ENCODE results near the gene TMEM252. TPM values are rescaled to one million over a fixed set of nuclear protein-coding genes. Genes with fewer than 3 reads are reported as not detected.

TMEM252 gene
- total RNA-seq, 2 experiments from 2014 or later: not detected

DNA sequence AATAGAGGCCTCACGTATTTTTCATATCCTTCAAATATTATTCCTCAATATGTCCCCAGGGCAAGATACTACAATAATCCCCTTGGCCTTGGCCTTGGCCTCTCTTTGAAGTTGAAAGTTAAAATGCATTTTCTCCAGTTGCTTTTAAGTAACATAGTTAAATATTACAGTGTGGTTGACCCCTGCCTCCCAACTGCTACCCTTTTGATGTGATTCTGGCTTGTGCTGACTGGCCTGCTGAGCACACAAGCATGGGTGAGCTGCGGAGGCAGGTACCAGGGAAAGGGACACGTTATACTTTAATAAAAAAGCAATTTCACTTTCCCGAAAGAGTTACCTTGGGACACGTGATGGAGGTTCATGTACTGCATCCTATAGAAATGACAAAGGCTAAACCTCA lies 17.9 kb upstream of the TMEM252 start:
- Mint-ChIP-seq H3K27me3 (ENCODE audit: low read depth) (peaks cover 13% of the 10 kb centered on the region), H3K4me3 (no peak overlapping the region), H3K36me3 (ENCODE audit: low read depth) (no peaks in the 10 kb centered on the region), H3K4me1 (ENCODE audit: low read depth) (peaks cover 12% of the 10 kb centered on the region), H3K9me3 (ENCODE audit: insufficient read depth) (no peaks in the 10 kb centered on the region), H3K27ac (no peak overlapping the region)
- DNase-seq (no peak), ATAC-seq (no peak)
- CTCF ChIA-PET: interaction anchor here (0.7 to 1.6 kb wide), 3 partner anchors 9 to 14 kb away, joined by 3 to 5 read pairs (median 4); no protein-coding TSS in a partner anchor
- POLR2A ChIA-PET: no interaction called here

DNA sequence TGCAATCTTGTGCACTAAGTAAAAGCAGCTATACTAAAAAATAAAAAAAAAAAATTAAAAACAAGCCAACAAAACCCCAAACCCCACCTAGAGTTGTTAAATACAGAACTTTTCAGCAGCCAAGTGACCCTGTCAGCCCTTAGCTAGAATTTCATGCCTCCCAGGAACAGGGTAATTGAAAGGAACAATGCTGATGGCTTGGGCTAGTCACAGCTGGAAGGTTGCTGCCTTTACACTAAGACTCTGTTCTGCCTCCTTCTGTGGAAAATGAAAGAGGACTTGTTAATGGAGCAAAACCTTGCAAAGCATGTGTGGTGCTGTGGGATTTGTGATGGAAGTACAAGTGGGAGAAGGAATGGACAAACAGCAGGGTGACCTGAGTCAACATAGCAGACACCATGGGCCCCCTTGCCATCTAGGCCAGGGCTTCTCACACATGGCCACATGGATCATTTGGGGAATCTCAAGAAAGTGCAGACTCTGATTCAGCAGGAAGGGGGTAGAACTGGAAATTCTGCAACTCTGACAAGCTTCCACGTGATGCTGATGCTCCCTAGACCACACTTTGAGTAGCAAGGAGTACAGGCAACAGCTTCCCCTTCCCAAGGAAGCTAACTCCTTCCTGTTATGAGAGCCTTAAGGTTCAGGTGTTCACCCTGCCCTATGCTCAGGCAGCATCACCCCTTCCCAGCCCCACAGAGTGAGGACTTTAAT lies 14.9 kb upstream of the TMEM252 start:
- Mint-ChIP-seq H3K4me1 (ENCODE audit: low read depth) (peaks cover 9% of the 10 kb centered on the region), H3K27ac (no peak overlapping the region), H3K4me3 (no peak overlapping the region), H3K27me3 (ENCODE audit: low read depth) (peaks cover 11% of the 10 kb centered on the region), H3K9me3 (ENCODE audit: insufficient read depth) (no peaks in the 10 kb centered on the region), H3K36me3 (ENCODE audit: low read depth) (no peaks in the 10 kb centered on the region)
- ChIA-PET CTCF (no interaction called here), POLR2A (no interaction called here)
- no peak for DNase-seq
- ATAC-seq: no peak

DNA sequence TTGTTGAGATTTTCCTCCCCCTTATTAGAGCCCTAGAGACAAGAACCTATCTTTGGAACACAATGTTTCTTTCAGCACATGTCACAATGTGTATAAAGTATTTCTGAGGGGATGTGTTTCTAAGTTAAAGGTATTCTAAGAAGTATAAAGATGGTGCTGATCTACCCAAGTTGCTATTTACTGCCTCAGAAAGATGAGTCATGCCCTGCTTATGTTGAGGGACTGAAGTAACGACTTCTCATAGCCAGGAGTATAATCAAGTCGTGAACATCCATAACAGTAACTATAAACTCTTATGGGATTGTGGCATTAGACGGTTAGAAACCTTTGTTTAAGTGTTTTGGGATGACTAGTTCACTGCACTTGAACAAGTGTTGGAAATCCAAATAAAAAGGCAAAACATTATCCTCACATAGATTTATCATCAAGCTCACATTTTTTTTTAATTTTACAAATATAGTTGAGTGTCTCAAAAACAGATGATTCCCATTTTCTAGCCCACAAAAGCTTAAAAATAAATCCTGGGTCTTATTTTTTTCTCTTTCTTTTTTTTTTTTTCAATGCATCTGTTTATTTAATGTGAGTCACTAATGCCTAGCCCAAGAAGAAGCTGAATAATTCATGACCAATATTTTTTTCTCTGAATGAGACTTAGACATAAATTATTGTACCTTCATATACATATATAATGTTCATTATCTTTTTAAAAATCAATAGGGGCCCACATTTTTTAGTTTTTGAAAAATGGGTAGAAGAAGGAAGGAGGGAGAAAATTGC lies 12.2 kb upstream of the TMEM252 start:
- CTCF ChIA-PET: interaction anchor here (1.7 kb wide), 1 partner anchor 15 kb away, joined by 4 read pairs; no protein-coding TSS in a partner anchor
- DNase-seq (no peak), ATAC-seq (no peak)
- H3K27me3 Mint-ChIP-seq (ENCODE audit: low read depth): peaks cover 11% of the 10 kb centered on the region
- no peaks in the 10 kb centered on the region for H3K36me3 Mint-ChIP-seq (ENCODE audit: low read depth)
- H3K4me3 Mint-ChIP-seq: no peak overlapping the region
- no peak overlapping the region for H3K27ac Mint-ChIP-seq
- POLR2A ChIA-PET: no interaction called here
- no peaks in the 10 kb centered on the region for H3K9me3 Mint-ChIP-seq (ENCODE audit: insufficient read depth)
- no peaks in the 10 kb centered on the region for H3K4me1 Mint-ChIP-seq (ENCODE audit: low read depth)

DNA sequence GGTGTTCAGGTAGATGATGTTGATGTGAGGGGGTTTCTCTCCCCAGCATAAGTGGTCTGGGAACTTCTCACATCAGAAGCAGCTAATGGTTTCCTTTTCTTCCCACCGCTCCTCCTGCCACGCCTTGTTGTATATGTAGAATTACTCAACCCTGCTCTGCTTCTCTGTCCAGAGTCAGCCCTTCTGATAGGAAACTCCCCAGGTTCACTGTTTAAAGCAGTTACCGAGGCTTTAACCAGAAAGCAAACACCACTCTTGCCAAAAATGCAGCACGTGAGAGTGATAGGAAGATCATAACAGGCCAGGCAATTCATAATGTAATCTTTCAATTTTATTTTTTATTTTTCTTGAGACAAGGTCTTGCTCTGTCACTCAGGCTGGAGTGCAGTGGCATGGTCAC lies 10.5 kb upstream of the TMEM252 start:
- Mint-ChIP-seq H3K4me1 (ENCODE audit: low read depth) (peaks cover 6% of the 10 kb centered on the region), H3K27me3 (ENCODE audit: low read depth) (peaks cover 6% of the 10 kb centered on the region), H3K36me3 (ENCODE audit: low read depth) (no peaks in the 10 kb centered on the region), H3K27ac (no peak overlapping the region), H3K9me3 (ENCODE audit: insufficient read depth) (no peaks in the 10 kb centered on the region), H3K4me3 (no peak overlapping the region)
- no peak for DNase-seq
- ChIA-PET CTCF (interaction anchor here (1.2 kb wide), 1 partner anchor 9 kb away, joined by 3 read pairs; no protein-coding TSS in a partner anchor), POLR2A (no interaction called here)
- no peak for ATAC-seq

DNA sequence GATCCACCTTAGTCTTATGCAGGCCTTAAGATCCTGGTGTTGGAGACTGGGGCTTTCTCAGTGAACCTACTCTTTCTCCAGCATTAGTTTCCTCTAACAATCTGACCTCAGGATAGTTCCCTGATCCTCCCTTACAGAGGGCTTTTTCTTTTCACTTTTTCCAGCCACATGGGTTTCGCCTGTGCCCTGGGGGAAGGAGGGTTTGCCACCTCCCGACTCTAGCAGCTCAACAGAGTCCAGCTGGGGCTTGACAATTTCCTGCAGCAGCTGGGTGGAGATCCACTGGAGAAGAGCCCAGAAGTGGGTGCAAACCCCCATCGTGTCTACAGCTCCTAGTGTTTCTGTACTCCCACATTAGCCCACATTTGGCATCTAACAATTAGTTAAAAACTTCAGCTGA lies 7.6 kb upstream of the TMEM252 start:
- ChIA-PET POLR2A (no interaction called here), CTCF (interaction anchor here (0.9 to 1.2 kb wide), 2 partner anchors 11 kb away, joined by 3 to 4 read pairs; no protein-coding TSS in a partner anchor)
- Mint-ChIP-seq H3K4me3 (no peak overlapping the region), H3K4me1 (ENCODE audit: low read depth) (peaks cover 6% of the 10 kb centered on the region), H3K27ac (no peak overlapping the region), H3K9me3 (ENCODE audit: insufficient read depth) (no peaks in the 10 kb centered on the region), H3K36me3 (ENCODE audit: low read depth) (no peaks in the 10 kb centered on the region), H3K27me3 (ENCODE audit: low read depth) (peaks cover 15% of the 10 kb centered on the region)
- ATAC-seq: no peak
- no peak for DNase-seq

DNA sequence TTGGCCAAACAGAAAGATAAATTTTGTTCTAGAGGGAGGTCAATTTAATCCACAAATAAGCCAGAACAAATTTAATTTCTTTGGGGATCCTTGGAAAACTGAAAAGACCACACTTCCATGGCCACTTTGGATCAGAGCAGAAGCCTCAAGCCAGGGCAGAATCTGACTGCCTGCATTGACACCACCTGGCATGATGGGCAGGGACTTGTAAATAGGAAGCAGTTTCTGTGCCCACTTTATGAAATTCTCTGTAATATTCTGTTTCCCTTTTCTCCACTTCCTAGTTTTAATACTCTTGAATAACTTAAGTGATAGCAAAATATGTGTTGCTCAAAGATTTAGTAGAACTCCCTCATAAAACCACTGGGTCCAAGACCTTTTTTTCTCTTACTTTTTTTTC lies 6.7 kb upstream of the TMEM252 start:
- no peak for ATAC-seq
- Mint-ChIP-seq H3K4me3 (no peak overlapping the region), H3K9me3 (ENCODE audit: insufficient read depth) (no peaks in the 10 kb centered on the region), H3K27ac (no peak overlapping the region), H3K27me3 (ENCODE audit: low read depth) (peaks cover 18% of the 10 kb centered on the region), H3K36me3 (ENCODE audit: low read depth) (no peaks in the 10 kb centered on the region), H3K4me1 (ENCODE audit: low read depth) (peaks cover 6% of the 10 kb centered on the region)
- DNase-seq: no peak
- ChIA-PET CTCF (no interaction called here), POLR2A (no interaction called here)

DNA sequence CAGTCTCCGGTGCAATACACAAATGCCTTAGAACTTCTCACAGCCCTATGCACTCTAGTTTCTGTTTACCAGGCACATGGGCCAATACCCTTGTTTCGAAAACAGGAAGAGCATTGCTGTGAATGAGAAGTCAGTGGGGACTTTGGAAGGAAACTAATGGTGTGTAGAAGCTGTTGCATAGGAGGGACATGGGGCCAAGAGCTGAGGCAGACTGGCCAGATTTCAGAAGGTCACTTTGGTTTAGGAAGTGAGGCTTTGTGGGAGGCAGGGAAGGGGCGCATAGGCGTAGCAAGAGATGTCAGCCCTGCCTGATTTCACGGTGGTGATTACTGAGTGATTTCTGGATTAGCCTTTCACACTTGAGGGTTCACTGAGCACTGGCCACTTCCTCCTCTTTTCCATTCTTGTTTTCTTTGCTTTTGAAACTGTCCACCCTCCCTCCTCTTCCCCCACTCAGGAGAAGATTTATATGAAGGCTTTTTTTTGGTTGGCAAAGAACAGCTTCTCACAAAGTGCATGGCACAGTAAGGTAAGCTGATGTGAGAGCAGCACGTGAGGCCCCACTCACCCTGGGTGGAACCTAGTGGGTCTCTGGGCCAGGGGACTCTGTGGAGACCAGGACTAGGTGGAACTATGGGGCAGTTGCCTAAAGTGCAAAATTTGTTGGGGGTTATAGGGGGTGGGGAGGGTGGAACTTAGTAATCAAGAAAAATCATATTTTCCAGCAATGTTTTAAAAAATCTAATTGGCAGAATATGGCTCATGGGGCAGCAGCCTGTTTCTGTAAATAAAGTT lies 6.1 kb upstream of the TMEM252 start:
- Mint-ChIP-seq H3K4me3 (no peak overlapping the region), H3K27me3 (ENCODE audit: low read depth) (peaks cover 16% of the 10 kb centered on the region), H3K9me3 (ENCODE audit: insufficient read depth) (no peaks in the 10 kb centered on the region), H3K27ac (peak overlapping the region; percentile 51), H3K36me3 (ENCODE audit: low read depth) (no peaks in the 10 kb centered on the region), H3K4me1 (ENCODE audit: low read depth) (peaks cover 6% of the 10 kb centered on the region)
- ATAC-seq (no peak), DNase-seq (no peak)
- POLR2A ChIA-PET: no interaction called here
- CTCF ChIA-PET: no interaction called here

DNA sequence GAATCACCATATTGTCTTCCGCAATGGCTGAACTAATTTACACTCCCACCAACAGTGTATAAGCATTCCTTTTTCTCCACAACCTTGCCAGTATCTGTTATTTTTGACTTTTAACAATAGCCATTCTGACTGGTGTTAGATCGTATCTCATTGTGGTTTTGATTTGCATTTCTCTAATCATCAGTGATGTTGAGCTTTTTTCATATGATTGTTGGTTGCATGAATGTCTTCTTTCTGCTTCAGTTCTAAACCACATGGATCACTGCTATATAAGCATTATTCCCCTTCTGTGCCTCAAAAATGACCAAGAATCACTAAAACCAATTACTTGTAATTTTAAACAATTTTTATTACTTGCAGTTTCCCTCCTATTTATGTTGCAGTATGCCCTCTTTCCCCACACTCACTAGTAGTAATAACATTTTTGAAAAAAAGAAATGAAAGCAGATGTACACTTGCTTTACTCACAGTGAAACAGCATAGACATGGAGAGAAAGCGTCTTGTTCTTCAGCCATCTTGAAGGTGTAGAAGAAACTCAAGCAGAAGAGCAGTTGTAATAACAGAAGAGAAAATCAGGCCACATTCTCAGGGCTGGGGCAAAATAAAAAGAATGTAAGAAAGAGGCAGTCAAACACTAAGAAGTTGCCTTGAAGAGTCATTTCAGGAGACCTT lies 4.5 kb upstream of the TMEM252 start:
- ATAC-seq (no peak), DNase-seq (no peak)
- ChIA-PET POLR2A (no interaction called here), CTCF (no interaction called here)
- Mint-ChIP-seq H3K4me1 (ENCODE audit: low read depth) (peaks cover 6% of the 10 kb centered on the region), H3K9me3 (ENCODE audit: insufficient read depth) (no peaks in the 10 kb centered on the region), H3K36me3 (ENCODE audit: low read depth) (no peaks in the 10 kb centered on the region), H3K27ac (no peak overlapping the region), H3K4me3 (no peak overlapping the region), H3K27me3 (ENCODE audit: low read depth) (peaks cover 14% of the 10 kb centered on the region)

DNA sequence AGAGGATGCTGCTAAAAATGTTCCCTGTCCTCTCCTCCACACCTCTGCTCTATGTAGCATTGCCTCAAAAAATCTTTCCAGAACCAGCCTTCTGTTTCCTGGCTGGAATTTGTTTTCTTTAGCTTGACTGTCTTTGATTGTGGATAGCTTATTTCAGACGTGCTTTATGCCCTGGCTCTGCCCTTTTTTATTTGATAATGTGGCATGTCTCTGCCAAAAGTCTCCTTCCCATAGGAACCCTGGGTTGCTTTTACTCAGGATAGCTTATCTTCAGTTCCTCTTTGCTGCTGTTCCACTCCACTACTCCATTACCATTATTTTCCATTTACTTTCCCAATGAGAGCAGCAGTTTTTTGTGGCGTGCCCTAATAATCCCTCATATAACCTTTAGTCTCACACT lies 885 bp upstream of the TMEM252 start:
- ATAC-seq: no peak
- H3K4me1 Mint-ChIP-seq (ENCODE audit: low read depth): peaks cover 3% of the 10 kb centered on the region
- CTCF ChIA-PET: no interaction called here

DNA sequence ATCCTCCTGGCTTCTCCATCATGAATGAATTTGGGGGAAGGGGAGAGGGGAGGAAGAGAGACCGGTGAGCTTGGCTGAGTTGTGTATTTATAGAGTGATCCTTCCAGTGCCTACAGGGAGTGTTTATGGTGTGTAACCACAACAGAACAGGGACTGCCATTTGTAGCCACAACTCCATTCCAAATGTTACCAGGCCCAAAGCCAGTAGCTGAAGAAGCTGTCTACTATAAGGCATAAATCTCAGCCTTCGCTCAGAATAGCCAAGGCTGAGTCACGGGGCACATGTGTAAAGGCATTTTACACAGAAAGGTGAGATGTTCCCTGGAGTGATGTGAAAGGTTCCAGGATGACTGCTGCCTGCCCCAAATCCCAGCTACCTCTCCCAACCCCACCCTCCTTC lies 2.5 kb downstream of the TMEM252 start:
- no peaks in the 10 kb centered on the region for H3K36me3 Mint-ChIP-seq (ENCODE audit: low read depth)
- ChIA-PET CTCF (interaction anchor here (1.9 kb wide), 1 partner anchor 22 kb away, joined by 7 read pairs; no protein-coding TSS in a partner anchor), POLR2A (no interaction called here)
- DNase-seq (no peak), ATAC-seq (no peak)
- no peak overlapping the region for H3K4me3 Mint-ChIP-seq
- H3K27ac Mint-ChIP-seq: no peak overlapping the region
- no peaks in the 10 kb centered on the region for H3K4me1 Mint-ChIP-seq (ENCODE audit: low read depth)
- H3K9me3 Mint-ChIP-seq (ENCODE audit: insufficient read depth): no peaks in the 10 kb centered on the region
- peaks cover 3% of the 10 kb centered on the region for H3K27me3 Mint-ChIP-seq (ENCODE audit: low read depth)

More for the DNA sequence above, 885 bp upstream of the TMEM252 start:
- H3K27ac Mint-ChIP-seq: no peak overlapping the region
- H3K9me3 Mint-ChIP-seq (ENCODE audit: insufficient read depth): no peaks in the 10 kb centered on the region
- H3K36me3 Mint-ChIP-seq (ENCODE audit: low read depth): no peaks in the 10 kb centered on the region
- peaks cover 14% of the 10 kb centered on the region for H3K27me3 Mint-ChIP-seq (ENCODE audit: low read depth)
- POLR2A ChIA-PET: no interaction called here
- no peak for DNase-seq
- H3K4me3 Mint-ChIP-seq: no peak overlapping the region

DNA sequence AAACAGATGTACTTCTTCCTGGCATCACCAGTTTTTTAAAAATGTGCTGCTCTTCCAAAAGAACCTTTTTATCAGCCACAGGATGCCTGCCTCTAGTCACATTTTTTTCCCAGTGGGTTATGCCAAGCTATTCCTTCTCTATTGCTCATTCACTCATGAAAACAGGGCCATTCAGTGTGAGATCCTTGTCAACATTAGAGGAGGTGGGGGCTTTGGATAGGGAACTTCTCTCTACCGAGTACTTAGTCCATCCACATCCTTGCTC lies 3.1 kb downstream of the TMEM252 start:
- ATAC-seq: no peak
- Mint-ChIP-seq H3K27me3 (ENCODE audit: low read depth) (no peaks in the 10 kb centered on the region), H3K9me3 (ENCODE audit: insufficient read depth) (no peaks in the 10 kb centered on the region), H3K36me3 (ENCODE audit: low read depth) (no peaks in the 10 kb centered on the region), H3K4me3 (no peak overlapping the region), H3K4me1 (ENCODE audit: low read depth) (no peaks in the 10 kb centered on the region), H3K27ac (no peak overlapping the region)
- ChIA-PET POLR2A (interaction anchor here (1.0 kb wide), 1 partner anchor 243 kb away, joined by 3 read pairs; a partner anchor contains a TSS), CTCF (no interaction called here)
- no peak for DNase-seq
